H1 (cell line): ENCODE measurements around the gene HSPBP1.

Experiments
- MAX ChIP-seq: IDR thresholded peaks from 2 replicates; pipeline ENCODE4 v1.6.1; 2012; ENCODE audit warnings: inconsistent platforms
- PHF8 ChIP-seq: fragments of 200-600 bp; sonication (generic); conservative IDR thresholded peaks from 2 replicates; pipeline ENCODE4 v1.7.1; 2012; ENCODE audit warnings: low read depth, mild to moderate bottlenecking, inconsistent platforms, low read length, moderate library complexity
- POLR2A ChIP-seq, 2 experiments: IDR thresholded peaks; 1 replicate in 1 of 2; 2 replicates in 1 of 2; pipeline ENCODE4 v1.6.1; 2011; ENCODE audit warnings: low read depth in 2 of 2, low read length in 2 of 2, mild to moderate bottlenecking in 2 of 2; ENCODE audit errors: control extremely low read depth in 1 of 2
- RAD21 ChIP-seq, 2 experiments: IDR thresholded peaks in 1 of 2; conservative IDR thresholded peaks in 1 of 2; 2 replicates each; pipeline ENCODE4 v1.6.1; 2011; ENCODE audit warnings: low read depth in 2 of 2, low read length in 2 of 2, improper control_type of control experiment in 1 of 2, inconsistent platforms in 1 of 2, mild to moderate bottlenecking in 1 of 2, moderate library complexity in 1 of 2
- TAF1 ChIP-seq: IDR thresholded peaks from 2 replicates; pipeline ENCODE4 v1.6.1; 2011; ENCODE audit warnings: mild to moderate bottlenecking, low read depth, low read length

DNA sequence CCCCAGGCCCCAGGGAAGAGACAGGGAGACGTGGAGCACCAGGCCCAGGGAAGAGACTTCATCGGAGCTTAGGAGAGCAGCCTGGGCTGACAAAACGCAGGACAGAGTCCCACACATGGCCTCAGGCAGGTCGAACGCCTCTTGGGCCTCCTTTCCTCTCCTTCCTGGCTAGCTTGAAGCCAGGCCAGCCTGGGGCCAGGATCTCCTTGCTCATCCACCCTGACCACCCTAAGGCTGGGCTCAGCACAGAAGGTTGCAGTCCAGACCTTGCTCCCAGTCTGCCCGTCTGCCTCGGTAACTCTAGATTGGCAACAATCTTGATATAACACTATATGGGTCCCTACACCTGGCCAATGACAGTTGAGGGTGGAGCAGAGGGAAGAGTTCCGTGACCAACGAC, 31.2 kb downstream of the HSPBP1 start:
- TF ChIP-seq RAD21 (IDR thresholded peaks at IDR 0.05 in 1 of 2, conservative IDR thresholded peaks at IDR 0.05 in 1 of 2; ENCODE audit: low read depth in 2 of 2, low read length in 2 of 2) (no peak), TAF1 (no peak), POLR2A (IDR thresholded peaks at IDR 0.05; ENCODE audit: control extremely low read depth in 1 of 2, low read depth in 2 of 2, low read length in 2 of 2) (no peak), MAX (no peak), PHF8 (no peak)
